HG03571 (cell line): Measurements from ENCODE around the gene MLF1.
"Not testable (repeated sequence)": the region's sequence is repeated elsewhere in the genome, so short reads cannot be mapped to it uniquely, and the experiment has no call there.

Source experiments
- ATAC-seq: cut with Tn5 transposase; IDR thresholded peaks from one replicate; pipeline ENCODE4 v1.9.1; 2021; ENCODE audit not compliant: unreplicated experiment

The MLF1 gene

GRCh38 chr3:158570999-158571702, at the start of gene MLF1:
Gene MLF1, plus strand, starts transcription at chr3:158571194. Its CDS starts 107 bp downstream, at chr3:158571301.
- peak; percentile 100 for ATAC-seq

GRCh38 chr3:158522221-158523136, 48.5 kb upstream of the MLF1 start:
- no peak for ATAC-seq

GRCh38 chr3:158528076-158528674, 42.8 kb upstream of the MLF1 start:
- ATAC-seq = no peak

GRCh38 chr3:158531334-158531733, 39.7 kb upstream of the MLF1 start:
- ATAC-seq = no peak

GRCh38 chr3:158532099-158532734, 38.8 kb upstream of the MLF1 start:
- no peak for ATAC-seq

GRCh38 chr3:158535918-158536317, 35.1 kb upstream of the MLF1 start:
- no peak for ATAC-seq

GRCh38 chr3:158539414-158540014, 31.5 kb upstream of the MLF1 start:
- peak; percentile 66 for ATAC-seq

- no peak for ATAC-seq
Observed at GRCh38 chr3:158540066-158540465, 30.9 kb upstream of the MLF1 start.

- no peak for ATAC-seq
Observed at GRCh38 chr3:158548691-158549090, 22.3 kb upstream of the MLF1 start.

GRCh38 chr3:158549938-158550337, 21.1 kb upstream of the MLF1 start:
- ATAC-seq = not testable (repeated sequence)

- ATAC-seq = no peak
Observed at GRCh38 chr3:158552124-158552523, 18.9 kb upstream of the MLF1 start.

- ATAC-seq = no peak
Observed at GRCh38 chr3:158559504-158559903, 11.5 kb upstream of the MLF1 start.

GRCh38 chr3:158560979-158561378, 10.0 kb upstream of the MLF1 start:
- no peak for ATAC-seq

- no peak for ATAC-seq
Observed at GRCh38 chr3:158562674-158563073, 8.3 kb upstream of the MLF1 start.

GRCh38 chr3:158563076-158563475, 7.9 kb upstream of the MLF1 start:
- no peak for ATAC-seq

- ATAC-seq = no peak
Observed at GRCh38 chr3:158565076-158565475, 5.9 kb upstream of the MLF1 start.

- ATAC-seq = no peak
Observed at GRCh38 chr3:158568784-158569183, 2.2 kb upstream of the MLF1 start.

- ATAC-seq = no peak
Observed at GRCh38 chr3:158569794-158570193, 1.2 kb upstream of the MLF1 start.

GRCh38 chr3:158571969-158572765, 1.2 kb downstream of the MLF1 start:
- no peak for ATAC-seq

- ATAC-seq = no peak
Observed at GRCh38 chr3:158572766-158573060, 1.7 kb downstream of the MLF1 start.
